SHP77 treated with DMSO at 0.1 percent for 48 hours (cell line): ENCODE measurements around the gene ZNF217.
A peak's percentile ranks its signal among the peaks of the same experiment; 100 is the strongest.
"Not testable (repeated sequence)": the region's sequence is repeated elsewhere in the genome, so short reads cannot be mapped to it uniquely, and the experiment has no call there.

ENCODE experiments used
- DNase-seq: peaks from one replicate; lab custom pipeline; 2025; lab: John Stamatoyannopoulos, UW

ZNF217 gene

DNA sequence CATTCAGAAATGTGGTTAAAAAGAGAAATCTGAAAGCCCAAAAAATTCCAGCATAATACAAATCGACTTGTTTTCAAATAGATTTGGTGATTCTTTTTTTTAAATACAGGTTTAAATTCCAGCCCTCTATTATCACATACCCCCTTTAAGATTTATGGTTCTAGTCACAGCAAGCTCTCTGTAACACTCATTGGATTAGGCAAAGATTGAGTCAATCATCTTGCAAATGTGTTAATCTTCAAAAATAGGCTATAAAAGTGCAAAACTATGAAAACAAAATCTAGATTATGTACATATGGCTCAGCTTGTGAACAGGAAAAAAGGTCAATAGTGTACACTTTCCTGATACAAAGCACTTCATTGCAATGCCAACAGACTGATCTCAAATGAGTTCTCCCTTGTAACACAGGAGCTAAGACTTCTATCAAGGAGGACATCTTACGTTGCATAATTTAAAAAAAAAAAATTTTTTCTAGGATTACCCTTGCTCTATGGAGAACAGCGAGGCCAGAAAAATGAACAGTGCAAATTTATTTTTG, 26.2 kb downstream of the ZNF217 start:
- no peak for DNase-seq

- DNase-seq = not testable (repeated sequence)
Observed at GRCh38 chr20:53566623-53567022, 27.0 kb downstream of the ZNF217 start.

GRCh38 chr20:53565254-53565653, 28.4 kb downstream of the ZNF217 start:
- no peak for DNase-seq

DNA sequence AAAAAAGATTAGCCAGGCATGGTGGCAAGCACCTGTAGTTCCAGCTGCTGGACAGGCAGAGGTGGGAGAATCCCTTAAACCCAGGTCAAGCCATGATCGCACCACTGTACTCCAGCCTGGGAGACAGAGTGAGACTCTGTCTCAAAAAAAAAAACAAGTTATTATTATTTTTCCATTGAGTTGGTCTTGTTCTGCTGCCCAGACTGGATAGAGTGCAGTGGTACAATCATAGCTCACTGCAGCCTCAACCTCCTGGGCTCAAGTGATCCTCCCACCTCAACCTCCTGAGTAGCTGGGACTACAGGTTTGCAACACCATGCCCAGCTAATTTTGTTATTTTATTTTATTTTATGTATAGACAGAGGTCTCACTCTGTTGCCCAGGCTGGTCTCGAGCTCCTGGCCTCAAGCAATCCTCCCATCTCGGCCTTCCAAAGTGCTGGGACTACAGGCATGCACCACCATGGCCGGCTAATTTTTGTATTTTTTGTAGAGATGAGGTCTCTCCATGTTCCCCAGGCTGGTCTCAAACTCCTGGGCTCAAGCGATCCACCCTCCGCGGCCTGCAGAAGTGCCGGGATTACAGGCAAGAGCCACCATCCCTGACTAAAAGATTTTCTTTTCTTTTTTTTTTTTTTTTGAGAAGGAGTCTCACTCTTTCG, 31.4 kb downstream of the ZNF217 start:
- DNase-seq = not testable (repeated sequence)

- no peak for DNase-seq
Observed at GRCh38 chr20:53561505-53561904, 32.1 kb downstream of the ZNF217 start.

DNA sequence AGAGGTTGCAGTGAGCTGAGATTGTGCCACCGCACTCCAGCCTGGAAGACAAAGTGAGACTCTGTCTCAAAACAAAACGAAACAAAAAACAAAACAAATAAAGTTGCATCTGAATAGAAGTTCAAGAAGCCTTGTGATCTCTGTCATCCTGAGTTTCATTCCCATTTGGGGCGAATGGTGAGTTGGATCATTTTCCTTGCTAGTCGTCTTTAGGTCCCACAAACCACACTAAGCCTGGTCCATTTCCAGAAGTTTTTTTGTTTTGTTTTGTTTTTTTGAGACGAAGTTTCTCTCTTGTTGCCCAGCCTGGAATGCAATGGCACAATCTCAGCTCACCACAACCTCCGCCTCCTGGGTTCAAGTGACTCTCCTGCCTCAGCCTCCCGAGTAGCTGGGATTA, 33.8 kb downstream of the ZNF217 start:
- DNase-seq = no peak

GRCh38 chr20:53557130-53557529, 36.5 kb downstream of the ZNF217 start:
- DNase-seq = no peak

- no peak for DNase-seq
Observed at GRCh38 chr20:53556267-53556897, 37.3 kb downstream of the ZNF217 start.

DNA sequence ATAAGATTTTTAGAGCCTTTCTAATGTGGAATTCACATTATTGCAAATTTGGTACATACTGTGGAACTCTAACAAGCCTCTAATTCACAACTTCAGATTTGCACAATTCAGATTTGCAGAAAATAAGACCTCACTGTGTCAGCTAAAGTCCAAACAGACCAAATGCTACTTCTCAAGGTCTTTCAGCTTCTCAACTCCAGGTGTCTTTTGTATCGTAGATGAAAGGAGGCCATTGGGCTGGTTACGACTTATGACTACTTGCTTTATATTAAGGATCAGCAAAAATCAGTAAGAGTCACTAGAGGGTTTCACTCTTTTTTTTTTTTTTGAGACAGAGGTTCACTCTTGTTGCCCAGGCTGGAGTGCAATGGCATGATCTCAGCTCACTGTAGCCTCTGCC, 37.8 kb downstream of the ZNF217 start:
- no peak for DNase-seq

DNA sequence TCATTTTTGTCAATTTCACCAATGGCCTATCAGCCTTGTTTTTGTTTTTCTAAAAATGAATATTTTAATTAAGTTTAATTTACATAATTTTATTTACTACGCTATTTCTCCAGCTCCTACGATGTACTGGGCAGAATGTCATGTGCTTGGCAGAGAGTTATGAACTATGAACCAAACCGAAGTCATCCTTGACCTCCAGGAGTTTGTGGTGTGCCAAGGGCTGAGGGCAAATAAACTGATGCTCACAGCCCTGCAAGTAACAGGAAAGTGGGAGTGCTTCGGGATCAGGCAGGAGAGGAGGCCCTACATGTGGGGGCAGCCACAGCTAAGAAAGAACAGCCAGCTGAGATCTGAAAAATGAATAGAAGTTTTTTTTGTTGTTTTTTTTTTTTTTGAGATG, 38.6 kb downstream of the ZNF217 start:
- no peak for DNase-seq

- not testable (repeated sequence) for DNase-seq
Observed at GRCh38 chr20:53552572-53552893, 41.1 kb downstream of the ZNF217 start.

DNA sequence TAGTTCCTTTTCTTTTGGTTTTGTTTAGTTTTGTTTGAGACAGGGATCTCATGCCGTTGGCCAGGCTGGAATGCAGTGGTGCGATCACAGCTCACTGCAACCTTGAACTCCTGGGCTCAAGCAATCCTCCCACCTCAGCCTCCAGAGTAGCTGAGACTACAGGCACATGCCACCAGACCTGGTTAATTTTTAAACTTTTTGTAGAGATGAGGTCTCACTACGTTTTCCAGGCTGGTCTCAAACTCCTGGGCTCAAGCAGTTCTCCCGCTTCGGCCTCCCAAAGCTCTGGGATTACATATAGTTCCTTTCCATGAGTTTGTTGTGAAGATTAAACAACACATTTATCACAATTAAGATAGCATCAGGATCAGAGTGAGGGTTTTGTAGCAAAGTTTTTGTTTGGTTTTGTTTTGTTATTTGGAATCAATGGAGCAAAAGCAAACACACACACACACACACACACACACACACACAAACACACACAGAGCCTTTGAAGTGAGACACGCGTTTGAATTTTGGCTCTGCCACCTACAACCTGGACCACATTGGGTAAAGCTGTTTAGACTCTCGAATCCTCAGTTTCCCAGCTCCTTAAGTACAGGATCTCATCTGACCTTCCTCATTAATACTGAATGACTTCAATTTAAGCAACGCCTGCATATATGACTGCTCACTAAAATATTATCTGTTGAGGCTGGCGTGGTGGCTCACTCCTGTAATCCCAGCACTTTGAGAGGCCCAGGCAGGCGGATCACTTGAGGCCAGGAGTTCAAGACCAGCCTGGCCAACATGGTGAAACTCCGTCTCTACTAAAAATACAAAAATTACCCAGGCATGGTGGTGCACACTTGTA, 41.7 kb downstream of the ZNF217 start:
- DNase-seq = not testable (repeated sequence)

GRCh38 chr20:53550280-53551187, 43.1 kb downstream of the ZNF217 start:
- no peak for DNase-seq

DNA sequence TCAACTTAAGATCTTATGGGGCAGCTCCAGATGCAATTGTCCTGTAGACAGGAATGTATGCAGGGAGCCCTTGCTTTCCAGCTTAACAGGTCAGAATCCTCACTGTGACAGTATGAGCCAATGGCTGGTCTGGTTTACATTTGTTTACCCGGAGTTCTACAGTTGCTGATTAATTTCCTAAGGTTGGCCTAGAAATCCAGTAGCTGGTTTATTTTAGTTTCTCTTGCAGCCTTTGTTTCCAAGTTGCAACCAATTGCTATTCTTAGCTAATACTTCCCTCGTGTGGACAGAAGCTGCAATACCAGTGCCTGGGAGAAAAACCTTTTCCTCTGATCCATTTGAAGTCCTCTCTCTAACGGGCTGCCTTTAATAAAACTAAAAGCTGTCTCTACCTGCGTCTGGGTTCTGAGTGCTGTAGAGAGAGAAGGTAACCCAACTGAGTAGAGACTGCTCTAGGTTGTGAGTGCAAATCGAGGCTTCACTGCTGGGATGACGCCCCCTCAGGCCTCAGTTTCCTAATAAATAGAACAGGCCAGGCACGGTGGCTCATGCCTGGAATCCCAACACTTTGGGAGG, 45.9 kb downstream of the ZNF217 start:
- peak; percentile 63 for DNase-seq

DNA sequence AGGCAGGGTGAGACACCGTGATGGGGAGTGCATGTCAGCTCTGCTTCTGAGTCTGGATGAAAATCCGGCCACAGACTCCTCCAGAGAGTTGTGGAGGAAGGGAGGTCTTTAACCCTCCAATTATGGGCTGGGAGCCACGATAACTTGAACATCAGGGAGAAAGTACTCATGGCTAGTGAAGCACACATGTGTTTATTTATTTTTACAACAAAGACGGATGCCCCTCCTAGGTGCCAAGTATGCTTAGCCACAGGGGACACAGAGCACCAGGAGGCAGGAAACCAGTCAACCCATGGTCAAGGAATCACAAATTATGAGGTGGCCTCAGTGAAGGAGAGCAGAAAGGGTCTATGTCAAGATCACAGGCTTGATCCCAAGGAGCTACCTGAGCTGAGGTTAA, 54.1 kb downstream of the ZNF217 start:
- no peak for DNase-seq

DNA sequence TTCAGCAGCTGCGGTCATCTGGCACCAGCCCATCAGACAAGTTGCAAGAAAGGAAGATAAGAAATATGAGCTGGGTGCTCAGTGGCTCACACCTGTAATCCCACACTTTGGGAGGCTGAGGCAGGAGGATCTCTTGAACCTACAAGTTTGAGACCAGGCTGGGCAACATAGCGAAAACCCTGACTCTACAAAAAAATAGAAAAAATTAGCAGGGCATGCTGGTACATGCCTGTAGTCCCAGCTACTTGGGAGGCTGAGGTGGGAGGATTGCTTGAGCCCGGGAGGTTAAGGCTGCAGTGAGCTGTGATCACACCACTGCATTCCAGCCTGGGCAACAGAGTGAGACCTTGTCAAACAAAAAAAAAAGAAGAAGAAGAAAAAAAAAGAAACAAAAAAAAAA, 57.3 kb downstream of the ZNF217 start:
- not testable (repeated sequence) for DNase-seq

GRCh38 chr20:53535878-53536277, 57.8 kb downstream of the ZNF217 start:
- DNase-seq = no peak

DNA sequence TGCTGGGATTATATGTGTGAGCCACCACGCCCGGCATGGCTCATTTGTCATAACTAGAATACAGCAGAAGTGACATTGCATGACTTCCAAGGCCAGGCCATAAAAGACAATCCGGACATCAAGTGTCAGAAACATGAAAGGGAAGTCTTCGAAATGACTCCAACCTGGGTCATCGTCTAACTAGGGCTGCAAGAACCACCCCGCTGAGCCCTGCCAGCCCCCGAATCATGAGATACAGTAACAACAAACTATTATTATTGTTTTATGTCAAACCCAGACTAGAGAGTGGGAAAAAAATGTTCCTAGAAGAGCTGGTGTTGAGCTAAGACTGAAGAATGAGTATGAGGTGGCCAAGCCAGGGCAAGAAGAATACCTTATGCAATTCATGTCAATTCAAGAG, 59.6 kb downstream of the ZNF217 start:
- DNase-seq = no peak

DNA sequence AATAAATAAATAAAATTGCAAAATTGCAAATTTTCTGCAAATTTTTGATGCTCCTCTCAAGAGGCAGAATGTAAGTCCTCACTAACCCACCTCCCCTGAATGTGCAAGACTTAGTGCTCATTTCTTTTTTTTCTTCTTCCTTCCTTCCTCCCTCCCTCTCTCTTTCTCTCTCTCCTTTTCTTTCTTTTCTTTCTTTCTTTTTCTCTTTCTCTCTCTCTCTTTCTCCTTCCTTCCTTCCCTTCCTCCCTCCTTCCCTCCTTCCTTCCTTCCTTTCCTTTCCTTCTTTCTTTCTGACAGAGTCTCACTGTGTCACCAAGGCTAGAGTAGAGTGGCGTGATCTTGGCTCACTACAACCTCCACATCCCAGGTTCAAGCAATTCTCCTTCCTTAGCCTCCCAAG, 60.1 kb downstream of the ZNF217 start:
- DNase-seq = no peak

GRCh38 chr20:53532654-53533312, 60.9 kb downstream of the ZNF217 start:
- DNase-seq = not testable (repeated sequence)

DNA sequence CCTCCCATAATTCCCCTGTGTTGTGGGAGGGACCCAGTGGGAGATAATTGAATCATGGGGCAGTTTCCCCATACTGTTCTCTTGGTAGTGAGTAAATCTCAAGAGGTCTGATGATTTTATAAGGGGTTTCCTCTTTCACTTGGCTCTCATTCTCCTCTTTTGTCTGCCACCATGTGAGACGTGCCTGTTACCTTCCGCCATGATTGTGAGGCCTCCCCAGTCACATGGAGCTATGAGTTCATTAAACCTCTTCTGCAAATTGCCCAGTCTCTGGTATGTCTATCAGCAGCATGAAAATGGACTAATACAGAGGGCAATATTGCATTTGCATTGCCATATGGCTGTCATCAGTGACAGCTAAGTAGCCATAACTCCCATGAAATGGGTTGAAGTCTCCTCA, 63.2 kb downstream of the ZNF217 start:
- no peak for DNase-seq
